Colonic mucosa (tissue), 4 donors: ENCODE results near the gene ALDH1B1. TPM values are rescaled to one million over a fixed set of nuclear protein-coding genes. Genes with fewer than 3 reads are reported as not detected.
"Not testable (repeated sequence)": the region's sequence is repeated elsewhere in the genome, so short reads cannot be mapped to it uniquely, and the experiment has no call there.

Experiments used
- DNase-seq: peaks from one replicate; pipeline ENCODE4 v3.0.0-alpha.2; 2020
- H3K27ac ChIP-seq: fragments of 200-600 bp; one replicate; pipeline ENCODE4 v1.8.0; 2021
- H3K27me3 ChIP-seq: fragments of 200-600 bp; one replicate; pipeline ENCODE4 v1.8.0; 2021
- H3K36me3 ChIP-seq: fragments of 200-600 bp; one replicate; pipeline ENCODE4 v1.8.0; 2021
- H3K4me1 ChIP-seq: fragments of 200-600 bp; one replicate; pipeline ENCODE4 v1.8.0; 2021; ENCODE audit warnings: mild to moderate bottlenecking
- H3K4me3 ChIP-seq: fragments of 200-600 bp; one replicate; pipeline ENCODE4 v1.8.0; 2021
- H3K9ac ChIP-seq, 2 donors: one replicate each; pipeline ENCODE4 v1.7.0; 2013; ENCODE audit warnings: control low read depth in 2 of 2, low read depth in 2 of 2, low read length in 2 of 2
- H3K9me3 ChIP-seq: fragments of 200-600 bp; one replicate; pipeline ENCODE4 v1.8.0; 2021
- intact Hi-C: fragments of 100-400 bp; cut with DNase I; formaldehyde crosslinking; loops from one replicate; pipeline ENCODE4 v1.14.1; 2022
- total RNA-seq, 2 donors: library from RNA; stranded (reverse); fragmentation: NEBNext Ultra II Directional in 1 of 2; extraction: Animal tissue kit (Norgen Biotek cat#: 25700) in 1 of 2; gene quantifications; one replicate each; pipeline ENCODE4 v1.2.1, GENCODE V29; 2021
- TF ChIP-seq, protein P1 (sequence below): fragments of 200-600 bp; IDR thresholded peaks from one replicate; pipeline ENCODE4 v1.8.0; 2022; ENCODE audit warnings: antibody characterized with exemption, mild to moderate bottlenecking
- donor health status: healthy.
- donor health status: DM: no; HTN: no; CAD: no.
- donor health status: DM: no; HTN: no; CAD: no.

ALDH1B1 gene
- total RNA-seq, 2 donors from 2014 or later, result 58.7 to 89.9 TPM

- TF ChIP-seq, protein P1, sequence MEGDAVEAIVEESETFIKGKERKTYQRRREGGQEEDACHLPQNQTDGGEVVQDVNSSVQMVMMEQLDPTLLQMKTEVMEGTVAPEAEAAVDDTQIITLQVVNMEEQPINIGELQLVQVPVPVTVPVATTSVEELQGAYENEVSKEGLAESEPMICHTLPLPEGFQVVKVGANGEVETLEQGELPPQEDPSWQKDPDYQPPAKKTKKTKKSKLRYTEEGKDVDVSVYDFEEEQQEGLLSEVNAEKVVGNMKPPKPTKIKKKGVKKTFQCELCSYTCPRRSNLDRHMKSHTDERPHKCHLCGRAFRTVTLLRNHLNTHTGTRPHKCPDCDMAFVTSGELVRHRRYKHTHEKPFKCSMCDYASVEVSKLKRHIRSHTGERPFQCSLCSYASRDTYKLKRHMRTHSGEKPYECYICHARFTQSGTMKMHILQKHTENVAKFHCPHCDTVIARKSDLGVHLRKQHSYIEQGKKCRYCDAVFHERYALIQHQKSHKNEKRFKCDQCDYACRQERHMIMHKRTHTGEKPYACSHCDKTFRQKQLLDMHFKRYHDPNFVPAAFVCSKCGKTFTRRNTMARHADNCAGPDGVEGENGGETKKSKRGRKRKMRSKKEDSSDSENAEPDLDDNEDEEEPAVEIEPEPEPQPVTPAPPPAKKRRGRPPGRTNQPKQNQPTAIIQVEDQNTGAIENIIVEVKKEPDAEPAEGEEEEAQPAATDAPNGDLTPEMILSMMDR, result no peak
- Histone ChIP-seq H3K27me3 (no peaks in the 10 kb centered on the region), H3K4me3 (no peak overlapping the region), H3K9ac (no peak overlapping the region), H3K4me1 (peaks cover 3% of the 10 kb centered on the region), H3K27ac (no peak overlapping the region), H3K36me3 (no peaks in the 10 kb centered on the region), H3K9me3 (no peaks in the 10 kb centered on the region)
- DNase-seq, result no peak
- intact Hi-C loops, result no loop called here
These were observed 3.3 kb downstream of the ALDH1B1 start for GRCh38 chr9:38395653-38396370.

GRCh38 chr9:38396371-38396671, 3.8 kb downstream of the ALDH1B1 start:
- Histone ChIP-seq H3K9ac (no peak overlapping the region), H3K36me3 (no peaks in the 10 kb centered on the region), H3K4me3 (no peak overlapping the region), H3K9me3 (no peaks in the 10 kb centered on the region), H3K4me1 (peaks cover 3% of the 10 kb centered on the region), H3K27me3 (no peaks in the 10 kb centered on the region), H3K27ac (no peak overlapping the region)
- TF ChIP-seq, protein P1, result no peak
- intact Hi-C loops, result no loop called here
- no peak for DNase-seq

GRCh38 chr9:38399191-38399590, 6.7 kb downstream of the ALDH1B1 start:
- H3K27me3 ChIP-seq, intact Hi-C loops, H3K27ac ChIP-seq, H3K4me1 ChIP-seq, H3K9ac ChIP-seq, H3K4me3 ChIP-seq, H3K9me3 ChIP-seq, H3K36me3 ChIP-seq, DNase-seq: not testable (repeated sequence)

DNA sequence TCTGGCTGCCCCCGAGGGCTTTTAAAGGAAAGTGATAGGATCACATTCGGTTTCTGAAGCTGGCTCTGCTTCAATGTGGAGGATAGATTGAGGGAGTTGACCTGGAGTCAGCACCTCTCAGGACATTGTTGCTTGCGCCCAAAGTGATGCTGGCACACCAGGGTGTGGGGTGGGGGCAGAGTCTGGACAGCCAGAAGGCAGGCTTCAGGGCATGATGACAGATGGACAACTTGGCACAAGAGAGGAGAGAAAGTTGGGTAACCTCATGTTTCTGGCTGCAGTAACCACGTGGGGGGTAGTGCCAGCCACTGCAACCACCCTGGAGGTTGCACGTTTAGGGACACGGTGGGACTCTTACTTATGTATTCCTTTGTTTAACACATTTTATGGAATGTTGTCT, 9.5 kb downstream of the ALDH1B1 start:
- intact Hi-C loops, result loop anchor here (2.0 to 10.0 kb wide), 2 partner anchors 29 to 487 kb away; no protein-coding TSS in a partner anchor
- no peak for DNase-seq
- Histone ChIP-seq H3K4me3 (no peak overlapping the region), H3K27ac (no peak overlapping the region), H3K4me1 (peaks cover 3% of the 10 kb centered on the region), H3K9me3 (no peaks in the 10 kb centered on the region), H3K36me3 (no peaks in the 10 kb centered on the region), H3K27me3 (no peaks in the 10 kb centered on the region), H3K9ac (no peak overlapping the region)
- TF ChIP-seq, protein P1, result no peak

- H3K36me3 ChIP-seq, result no peaks in the 10 kb centered on the region
- peaks cover 3% of the 10 kb centered on the region for H3K4me1 ChIP-seq
- DNase-seq, result no peak
- no peak overlapping the region for H3K27ac ChIP-seq
- no peak overlapping the region for H3K9ac ChIP-seq
- intact Hi-C loops, result loop anchor here (10.0 kb wide), 1 partner anchor 490 kb away; no protein-coding TSS in a partner anchor
- TF ChIP-seq, protein P1, result no peak
- H3K9me3 ChIP-seq, result no peaks in the 10 kb centered on the region
- no peaks in the 10 kb centered on the region for H3K27me3 ChIP-seq
- no peak overlapping the region for H3K4me3 ChIP-seq
These were observed 11.8 kb downstream of the ALDH1B1 start for GRCh38 chr9:38404314-38404713.

DNA sequence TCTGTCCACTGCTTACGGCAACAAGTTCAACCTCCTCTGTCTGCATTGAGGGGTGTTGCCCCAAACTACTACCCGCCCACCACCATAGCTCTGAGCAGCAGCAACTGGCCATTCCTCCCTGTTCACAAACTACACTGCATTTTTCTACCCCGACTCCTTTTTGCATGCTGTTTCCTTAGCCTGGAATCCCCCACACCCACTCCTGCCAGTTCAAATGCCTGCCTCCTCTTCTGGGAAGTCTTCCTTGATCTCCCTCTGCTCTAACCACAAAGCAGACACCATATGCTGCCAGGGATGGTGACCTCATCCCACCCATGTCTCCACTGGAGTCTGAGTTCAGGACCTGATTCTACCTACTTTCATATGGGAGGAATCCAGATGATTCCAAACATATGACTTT, 13.3 kb downstream of the ALDH1B1 start:
- H3K4me1 ChIP-seq, result no peaks in the 10 kb centered on the region
- H3K9me3 ChIP-seq, result no peaks in the 10 kb centered on the region
- no peak overlapping the region for H3K9ac ChIP-seq
- no peaks in the 10 kb centered on the region for H3K27me3 ChIP-seq
- DNase-seq, result no peak
- H3K27ac ChIP-seq, result no peak overlapping the region
- no peak overlapping the region for H3K4me3 ChIP-seq
- intact Hi-C loops, result loop anchor here (10.0 kb wide), 1 partner anchor 491 kb away; no protein-coding TSS in a partner anchor
- H3K36me3 ChIP-seq, result no peaks in the 10 kb centered on the region
- TF ChIP-seq, protein P1, result no peak
